ENCODE data around the gene ZNF10.

Gene ZNF10

GRCh38 chr12:133202493-133203343 lies 72.3 kb downstream of the ZNF10 start:
- DNase-seq, result no peak

GRCh38 chr12:133203344-133204263 lies 73.2 kb downstream of the ZNF10 start:
- DNase-seq, result no peak

- no peak for DNase-seq
These were observed 73.8 kb downstream of the ZNF10 start for GRCh38 chr12:133204264-133204603.

GRCh38 chr12:133206390-133206789 lies 76.0 kb downstream of the ZNF10 start:
- DNase-seq, result no peak

All from fibroblast of skin of scalp (primary cell).